Inflammatory macrophage treated with lipopolysaccharide for 1 hour (primary cell): ENCODE measurements around the gene BOLA2.
"Not testable (repeated sequence)": the region's sequence is repeated elsewhere in the genome, so short reads cannot be mapped to it uniquely, and the experiment has no call there.

Experiments
- DNase-seq, 2 donors: peaks; one replicate each; pipeline ENCODE4 v3.0.0-alpha.2; 2020 to 2022

Gene BOLA2

GRCh38 chr16:29454269-29454668 lies at the start of gene BOLA2, which contains the start of gene SLX1B:
BOLA2 (minus strand) TSS chr16:29454351; CDS start chr16:29454253, 98 bp downstream.
SLX1B (plus strand) TSS chr16:29454533.
- not testable (repeated sequence) for DNase-seq

DNA sequence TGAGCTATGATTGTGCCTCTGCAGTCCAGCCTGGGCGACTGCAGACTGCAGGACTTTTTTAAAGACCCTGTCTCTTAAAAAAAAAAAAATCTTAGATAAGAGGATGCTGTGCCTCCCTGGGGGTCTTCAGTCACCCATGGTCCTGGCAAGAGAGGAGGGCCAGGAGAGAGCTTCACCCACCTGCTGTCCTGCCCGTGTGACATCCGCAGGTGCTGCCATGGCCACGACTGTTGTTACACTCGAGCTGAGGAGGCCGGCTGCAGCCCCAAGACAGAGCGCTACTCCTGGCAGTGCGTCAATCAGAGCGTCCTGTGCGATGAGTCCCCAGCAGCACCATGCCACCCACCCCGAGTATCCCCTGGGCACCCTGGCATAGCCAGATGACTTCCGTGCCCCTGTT lies 28.1 kb upstream of the BOLA2 start:
- not testable (repeated sequence) for DNase-seq

DNA sequence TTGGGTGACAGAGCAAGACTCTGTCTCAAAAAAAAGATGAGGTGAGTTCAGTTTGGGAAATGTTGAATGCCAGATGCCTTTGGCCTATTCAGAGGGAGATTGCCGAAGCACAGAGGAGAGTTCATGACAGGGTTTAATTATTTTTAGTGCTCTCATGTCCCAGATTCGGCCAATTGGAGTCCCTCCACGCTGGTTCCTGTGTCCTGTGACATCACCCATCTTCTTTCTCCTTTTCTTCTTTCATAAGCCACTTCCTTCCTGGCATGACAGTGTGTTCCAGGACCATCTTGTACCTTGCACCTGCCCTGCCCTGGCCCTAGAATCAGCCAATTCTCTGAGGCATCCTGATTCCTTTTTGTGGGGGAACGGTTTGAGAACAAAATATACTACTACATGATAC lies 17.9 kb upstream of the BOLA2 start:
- not testable (repeated sequence) for DNase-seq

DNA sequence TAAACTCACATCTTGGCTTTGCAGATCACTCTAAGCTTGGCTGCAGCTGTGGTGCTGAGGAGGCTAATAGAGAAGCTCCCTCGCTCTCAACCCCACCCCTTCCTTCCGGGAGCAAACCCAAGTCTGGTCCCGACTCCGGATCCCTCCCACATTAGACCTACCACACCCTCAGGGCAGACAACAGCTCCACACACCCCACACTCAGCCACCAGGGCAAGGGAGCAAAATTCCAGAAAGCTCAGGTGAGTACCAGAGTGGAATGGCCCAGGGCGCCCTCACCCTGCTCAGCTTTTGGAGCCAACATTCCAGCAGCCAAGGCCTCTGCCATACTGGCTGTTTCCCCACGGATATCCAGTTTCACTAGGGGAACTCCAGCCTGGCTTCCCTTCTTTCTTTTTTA lies 15.5 kb upstream of the BOLA2 start:
- not testable (repeated sequence) for DNase-seq

DNA sequence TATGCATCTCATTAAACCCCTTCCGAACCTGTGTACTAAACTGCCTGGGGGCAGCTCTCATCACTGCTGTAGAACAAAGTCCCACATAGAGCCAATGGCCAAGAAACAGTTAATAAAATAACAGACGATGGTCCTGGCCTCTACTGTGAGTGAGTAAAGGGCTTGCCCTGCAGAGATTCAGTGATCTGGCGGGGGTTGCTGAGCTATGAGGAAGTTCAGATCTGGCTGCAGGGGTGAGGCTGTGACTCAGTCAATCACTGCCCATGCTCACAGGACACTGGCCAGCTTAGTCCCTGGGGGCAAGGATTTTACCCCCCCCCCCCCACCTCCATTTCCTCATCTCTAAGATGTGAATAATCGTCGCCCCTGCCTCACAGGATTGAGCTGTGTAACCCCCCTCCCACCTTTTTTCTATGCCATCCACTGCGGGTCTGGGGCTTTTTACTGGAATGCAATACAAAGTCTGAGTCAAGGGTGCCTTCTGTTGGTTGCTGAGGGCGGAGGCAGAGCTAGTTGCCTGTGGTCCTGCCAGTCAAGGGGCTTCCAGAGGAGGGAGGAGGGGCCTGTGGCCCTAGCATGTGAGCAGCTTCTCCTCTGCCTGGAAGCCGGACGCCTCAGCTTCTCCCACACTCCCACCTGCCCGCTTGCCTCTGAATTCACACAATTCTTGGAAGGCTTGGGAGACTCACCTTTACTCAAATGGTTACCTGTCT lies 13.7 kb upstream of the BOLA2 start:
- not testable (repeated sequence) for DNase-seq

GRCh38 chr16:29466904-29467303 lies 12.8 kb upstream of the BOLA2 start:
- not testable (repeated sequence) for DNase-seq

DNA sequence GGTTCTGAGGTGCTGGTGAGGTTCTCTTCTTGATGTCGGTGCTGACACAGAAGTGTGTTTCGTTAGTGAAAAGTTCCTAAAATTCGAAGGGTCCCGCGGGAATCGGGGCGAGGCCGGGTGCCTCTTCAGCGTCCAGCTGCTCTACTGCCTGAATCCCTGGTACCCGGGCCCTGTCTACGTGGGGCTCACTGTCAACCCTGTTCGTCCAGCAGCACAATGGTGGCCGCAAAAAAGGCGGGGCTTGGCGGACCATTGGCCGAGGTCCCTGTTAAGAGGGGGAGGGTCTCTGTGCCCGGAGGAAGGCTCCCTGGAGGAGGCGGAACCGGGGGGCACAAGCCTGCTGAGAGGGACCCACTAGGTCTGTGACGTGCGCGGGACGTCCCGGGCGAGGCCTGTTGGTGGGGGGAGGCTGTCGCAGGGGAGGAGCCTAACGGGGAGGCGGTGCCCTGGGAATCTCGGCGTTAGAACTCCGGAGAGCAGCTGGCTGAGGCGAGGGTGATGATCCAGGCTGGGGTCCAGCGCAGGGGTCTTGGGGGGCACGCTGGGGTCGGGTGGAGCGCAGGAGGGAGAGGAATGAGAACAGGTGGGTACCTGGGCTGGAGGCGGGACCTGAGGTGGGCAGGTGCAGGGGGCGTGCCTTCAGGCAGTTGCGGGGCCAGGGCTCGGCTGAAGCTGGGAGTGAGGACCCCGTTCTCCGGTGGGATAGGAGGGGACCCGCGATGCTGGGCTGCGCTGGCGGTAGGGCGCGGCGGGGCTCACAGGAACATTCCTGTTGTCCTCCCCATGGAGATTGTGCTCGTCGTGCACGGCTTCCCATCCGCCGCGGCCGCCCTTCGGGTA lies 12.1 kb upstream of the BOLA2 start:
- DNase-seq = not testable (repeated sequence)

- DNase-seq = not testable (repeated sequence)
These were observed 6.5 kb upstream of the BOLA2 start for GRCh38 chr16:29460647-29461030.

- not testable (repeated sequence) for DNase-seq
These were observed 5.8 kb upstream of the BOLA2 start, which contains the start of gene SULT1A4 for GRCh38 chr16:29459706-29460646. SULT1A4 (plus strand) TSS chr16:29459913; CDS start chr16:29461386, 1,473 bp downstream.

DNA sequence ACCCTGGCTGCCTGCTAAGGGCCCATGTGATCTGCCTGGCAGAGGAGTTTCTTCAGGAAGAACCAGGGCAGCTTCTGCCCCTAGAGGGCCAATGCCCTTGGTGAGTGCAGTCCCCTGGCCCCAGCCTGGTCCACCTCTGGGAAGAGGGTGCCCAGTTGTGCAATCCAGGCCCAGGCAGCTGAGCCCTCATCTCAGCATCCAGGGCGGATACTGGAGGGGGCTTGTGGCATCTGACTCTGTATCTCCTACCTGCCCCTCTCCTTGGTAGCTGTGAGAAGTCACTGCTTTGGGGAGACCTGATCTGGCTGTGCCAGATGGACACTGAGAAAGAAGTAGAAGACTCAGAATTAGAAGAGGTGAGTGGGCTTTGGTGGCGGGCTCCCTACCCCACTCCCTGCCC lies 3.5 kb upstream of the BOLA2 start:
- not testable (repeated sequence) for DNase-seq

DNA sequence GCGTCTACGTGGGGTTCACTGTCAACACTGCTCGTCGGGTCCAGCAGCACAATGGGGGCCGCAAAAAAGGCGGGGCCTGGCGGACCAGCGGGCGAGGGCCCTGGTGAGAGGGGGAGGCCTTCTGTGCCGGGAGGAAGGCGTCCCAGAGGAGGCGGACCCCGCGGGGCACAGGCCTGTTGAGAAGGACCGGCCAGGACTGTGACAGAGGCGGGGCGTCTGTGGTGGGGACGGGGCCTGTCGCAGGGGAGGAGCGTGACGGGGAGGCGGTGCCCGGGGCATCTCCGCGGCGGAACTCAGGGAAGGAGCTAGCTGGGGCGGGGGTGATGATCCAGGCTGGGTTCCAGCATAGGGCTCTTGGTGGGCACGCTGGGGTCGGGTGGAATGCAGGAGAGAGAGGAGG lies 677 bp upstream of the BOLA2 start:
- DNase-seq = not testable (repeated sequence)

DNA sequence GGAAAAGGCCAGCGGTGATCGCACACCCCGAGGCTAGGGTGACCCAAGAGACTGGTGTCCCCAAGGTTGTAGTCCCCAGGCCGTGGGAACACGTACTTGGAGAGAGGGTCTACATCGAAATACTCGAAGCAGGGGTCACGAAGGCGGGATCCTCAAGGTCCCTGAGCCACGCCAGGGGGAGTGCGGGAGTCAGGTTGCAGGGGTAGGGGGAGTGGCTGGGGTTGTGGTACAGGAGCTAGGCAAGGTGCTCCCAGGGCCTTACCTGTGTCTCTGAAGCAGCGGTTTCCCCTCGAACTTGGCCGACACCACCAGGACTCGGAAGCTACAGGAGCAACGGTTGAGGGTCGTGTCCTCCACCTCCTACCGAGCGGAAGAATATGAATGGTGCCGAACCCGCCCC lies 397 bp downstream of the BOLA2 start:
- DNase-seq = not testable (repeated sequence)

DNA sequence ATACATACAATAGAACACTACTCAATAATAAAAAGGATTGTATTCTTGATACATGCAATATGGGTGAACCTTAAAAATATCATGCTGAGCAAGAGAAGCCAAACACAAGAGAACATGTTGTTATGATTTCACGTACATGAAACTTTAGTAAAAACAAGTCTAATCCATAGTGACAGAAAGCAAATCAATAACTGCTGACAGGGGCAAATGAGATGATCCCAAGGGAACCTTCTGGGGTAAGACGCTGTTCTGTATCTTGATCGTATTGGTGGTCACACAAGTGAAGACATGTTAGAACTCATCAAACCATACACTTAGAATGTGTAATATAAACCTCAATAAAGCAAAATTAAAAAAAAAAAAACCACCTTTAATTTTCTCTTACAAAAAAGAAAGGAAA lies 28.8 kb downstream of the BOLA2 start:
- DNase-seq = not testable (repeated sequence)

DNA sequence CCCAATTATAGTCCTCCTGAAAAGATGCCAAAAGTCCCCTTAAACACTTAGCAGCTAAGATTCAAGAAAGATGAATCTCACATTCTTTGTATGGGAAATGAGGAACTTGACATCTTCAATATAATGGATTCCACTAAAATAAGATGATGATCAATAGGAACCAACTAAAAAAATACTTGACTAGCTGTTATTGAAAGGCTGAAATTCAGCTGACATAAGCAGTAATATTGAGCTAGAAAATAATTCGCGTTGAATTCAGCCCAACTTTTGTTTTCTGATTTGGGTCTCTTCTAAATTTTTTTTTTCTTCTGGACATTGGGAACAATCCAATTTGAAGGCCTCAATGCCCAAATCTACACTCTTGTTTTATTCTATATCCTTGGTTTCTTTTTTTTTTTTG lies 30.6 kb downstream of the BOLA2 start:
- DNase-seq = not testable (repeated sequence)

- DNase-seq = not testable (repeated sequence)
These were observed 48.9 kb downstream of the BOLA2 start for GRCh38 chr16:29405249-29405648.
